ENCODE measurements around the gene SHQ1.

DNA sequence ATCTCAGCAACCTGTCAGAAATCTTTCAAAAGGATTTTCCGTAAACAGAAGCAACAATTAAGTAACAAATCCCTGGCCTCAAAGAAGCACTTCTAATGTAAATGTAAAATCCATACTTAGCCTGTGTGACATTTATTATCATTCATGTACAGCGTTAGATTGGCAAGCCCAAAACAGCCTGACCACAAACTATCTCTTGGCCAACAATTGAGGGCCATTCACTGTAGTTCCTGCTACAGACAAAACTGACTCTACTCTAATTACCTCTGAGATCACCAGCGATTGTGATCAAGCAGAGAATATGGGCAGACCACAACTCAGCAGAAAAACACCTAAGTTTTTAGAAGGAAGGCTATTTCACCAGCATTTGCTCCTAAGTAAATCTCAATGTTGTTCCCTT lies 9.2 kb downstream of the SHQ1 start:
- TF ChIP-seq, protein P1, sequence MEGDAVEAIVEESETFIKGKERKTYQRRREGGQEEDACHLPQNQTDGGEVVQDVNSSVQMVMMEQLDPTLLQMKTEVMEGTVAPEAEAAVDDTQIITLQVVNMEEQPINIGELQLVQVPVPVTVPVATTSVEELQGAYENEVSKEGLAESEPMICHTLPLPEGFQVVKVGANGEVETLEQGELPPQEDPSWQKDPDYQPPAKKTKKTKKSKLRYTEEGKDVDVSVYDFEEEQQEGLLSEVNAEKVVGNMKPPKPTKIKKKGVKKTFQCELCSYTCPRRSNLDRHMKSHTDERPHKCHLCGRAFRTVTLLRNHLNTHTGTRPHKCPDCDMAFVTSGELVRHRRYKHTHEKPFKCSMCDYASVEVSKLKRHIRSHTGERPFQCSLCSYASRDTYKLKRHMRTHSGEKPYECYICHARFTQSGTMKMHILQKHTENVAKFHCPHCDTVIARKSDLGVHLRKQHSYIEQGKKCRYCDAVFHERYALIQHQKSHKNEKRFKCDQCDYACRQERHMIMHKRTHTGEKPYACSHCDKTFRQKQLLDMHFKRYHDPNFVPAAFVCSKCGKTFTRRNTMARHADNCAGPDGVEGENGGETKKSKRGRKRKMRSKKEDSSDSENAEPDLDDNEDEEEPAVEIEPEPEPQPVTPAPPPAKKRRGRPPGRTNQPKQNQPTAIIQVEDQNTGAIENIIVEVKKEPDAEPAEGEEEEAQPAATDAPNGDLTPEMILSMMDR (IDR thresholded peaks at IDR 0.05) = no peak
- TF ChIP-seq POLR2AphosphoS5 (IDR thresholded peaks at IDR 0.05) (no peak), POLR2A (IDR thresholded peaks at IDR 0.05; ENCODE audit: low read depth) (no peak)

Measured in esophagus muscularis mucosa (tissue), 3 donors.